Stimulated activated CD4-positive, alpha-beta T cell treated with anti-CD3 and anti-CD28 coated beads, Interleukin-1b, Interleukin-23, amount 100 ng/mL, for 48 hours (primary cell): ENCODE data around the gene AUTS2.

Source experiments
- DNase-seq: peaks from one replicate; pipeline ENCODE4 v3.0.0-alpha.2; 2020

AUTS2 gene

GRCh38 chr7:70047891-70048448 is 449.7 kb downstream of the AUTS2 start:
- no peak for DNase-seq

- DNase-seq: no peak
Observed at GRCh38 chr7:70051726-70052125, 453.5 kb downstream of the AUTS2 start.

- DNase-seq: no peak
Observed at GRCh38 chr7:70052691-70053090, 454.4 kb downstream of the AUTS2 start.

GRCh38 chr7:70053421-70053820 is 455.1 kb downstream of the AUTS2 start:
- no peak for DNase-seq

- DNase-seq: no peak
Observed at GRCh38 chr7:70053989-70054388, 455.7 kb downstream of the AUTS2 start.

GRCh38 chr7:70056363-70056762 is 458.1 kb downstream of the AUTS2 start:
- DNase-seq: no peak

- no peak for DNase-seq
Observed at GRCh38 chr7:70060298-70061068, 462.2 kb downstream of the AUTS2 start.

GRCh38 chr7:70063371-70063770 is 465.1 kb downstream of the AUTS2 start:
- no peak for DNase-seq

- DNase-seq: no peak
Observed at GRCh38 chr7:70063927-70064326, 465.7 kb downstream of the AUTS2 start.

- DNase-seq: no peak
Observed at GRCh38 chr7:70066844-70067243, 468.6 kb downstream of the AUTS2 start.

GRCh38 chr7:70068531-70068930 is 470.3 kb downstream of the AUTS2 start:
- DNase-seq: no peak

GRCh38 chr7:70069977-70070376 is 471.7 kb downstream of the AUTS2 start:
- no peak for DNase-seq

- DNase-seq: no peak
Observed at GRCh38 chr7:70071766-70072165, 473.5 kb downstream of the AUTS2 start.

GRCh38 chr7:70072220-70072619 is 473.9 kb downstream of the AUTS2 start:
- DNase-seq: no peak

GRCh38 chr7:70076325-70076724 is 478.1 kb downstream of the AUTS2 start:
- DNase-seq: no peak

GRCh38 chr7:70082099-70082611 is 483.9 kb downstream of the AUTS2 start:
- no peak for DNase-seq

GRCh38 chr7:70091362-70091761 is 493.1 kb downstream of the AUTS2 start:
- DNase-seq: no peak

- DNase-seq: no peak
Observed at GRCh38 chr7:70092314-70093204, 494.3 kb downstream of the AUTS2 start.

- no peak for DNase-seq
Observed at GRCh38 chr7:70093205-70093904, 495.1 kb downstream of the AUTS2 start.

GRCh38 chr7:70094831-70095230 is 496.6 kb downstream of the AUTS2 start:
- DNase-seq: no peak

- DNase-seq: no peak
Observed at GRCh38 chr7:70097645-70098044, 499.4 kb downstream of the AUTS2 start.

GRCh38 chr7:70098133-70098561 is 499.9 kb downstream of the AUTS2 start:
- no peak for DNase-seq
